Activated naive CD8-positive, alpha-beta T cell treated with anti-CD3 and anti-CD28 coated beads, Interleukin-2, amount 50 U/mL, for 24 hours (primary cell): ENCODE data around the gene SPO11.

ENCODE experiments used
- ATAC-seq: fragments of 150-1000 bp; cut with Tn5 transposase; one replicate; pipeline ENCODE4 v1.10.0; 2021
- DNase-seq: peaks from one replicate; pipeline ENCODE4 v3.0.0; 2021
- H3K27ac Mint-ChIP-seq: one replicate; pipeline ENCODE4 v1.8.0; 2021; ENCODE audit warnings: mild to moderate bottlenecking, mixed read lengths
- H3K27me3 Mint-ChIP-seq: one replicate; pipeline ENCODE4 v1.8.0; 2021; ENCODE audit warnings: mixed read lengths
- H3K36me3 Mint-ChIP-seq: one replicate; pipeline ENCODE4 v1.8.0; 2021; ENCODE audit warnings: low read depth, mixed read lengths
- H3K4me1 Mint-ChIP-seq: one replicate; pipeline ENCODE4 v1.8.0; 2021; ENCODE audit warnings: mixed read lengths
- H3K4me3 Mint-ChIP-seq: one replicate; pipeline ENCODE4 v1.8.0; 2021; ENCODE audit warnings: mild to moderate bottlenecking, moderate library complexity, mixed read lengths
- H3K9me3 Mint-ChIP-seq: one replicate; pipeline ENCODE4 v1.8.0; 2021; ENCODE audit warnings: mixed read lengths

Gene SPO11

GRCh38 chr20:57329608-57330221, at the start of gene SPO11:
Gene SPO11 (plus strand): TSS chr20:57329803. CDS start chr20:57329868, 65 bp downstream.
- H3K4me1 Mint-ChIP-seq, result no peaks in the 10 kb centered on the region
- no peaks in the 10 kb centered on the region for H3K36me3 Mint-ChIP-seq
- no peak for ATAC-seq
- no peak within 1 kb of the TSS for H3K4me3 Mint-ChIP-seq
- DNase-seq, result no peak
- no peaks in the 10 kb centered on the region for H3K9me3 Mint-ChIP-seq
- H3K27ac Mint-ChIP-seq, result no peak within 1 kb of the TSS
- H3K27me3 Mint-ChIP-seq, result peaks cover 29% of the 10 kb centered on the region

- Mint-ChIP-seq H3K36me3 (no peaks in the 10 kb centered on the region), H3K4me1 (peaks cover 2% of the 10 kb centered on the region), H3K4me3 (no peak overlapping the region), H3K9me3 (no peaks in the 10 kb centered on the region), H3K27ac (no peak overlapping the region), H3K27me3 (peaks cover 22% of the 10 kb centered on the region)
- ATAC-seq (no peak), DNase-seq (no peak)
Observed at GRCh38 chr20:57280221-57280620, 49.4 kb upstream of the SPO11 start.

- Mint-ChIP-seq H3K4me1 (peaks cover 2% of the 10 kb centered on the region), H3K4me3 (no peak overlapping the region), H3K9me3 (no peaks in the 10 kb centered on the region), H3K36me3 (no peaks in the 10 kb centered on the region), H3K27ac (no peak overlapping the region), H3K27me3 (peaks cover 31% of the 10 kb centered on the region)
- DNase-seq (no peak), ATAC-seq (no peak)
Observed at GRCh38 chr20:57281900-57282299, 47.7 kb upstream of the SPO11 start.

DNA sequence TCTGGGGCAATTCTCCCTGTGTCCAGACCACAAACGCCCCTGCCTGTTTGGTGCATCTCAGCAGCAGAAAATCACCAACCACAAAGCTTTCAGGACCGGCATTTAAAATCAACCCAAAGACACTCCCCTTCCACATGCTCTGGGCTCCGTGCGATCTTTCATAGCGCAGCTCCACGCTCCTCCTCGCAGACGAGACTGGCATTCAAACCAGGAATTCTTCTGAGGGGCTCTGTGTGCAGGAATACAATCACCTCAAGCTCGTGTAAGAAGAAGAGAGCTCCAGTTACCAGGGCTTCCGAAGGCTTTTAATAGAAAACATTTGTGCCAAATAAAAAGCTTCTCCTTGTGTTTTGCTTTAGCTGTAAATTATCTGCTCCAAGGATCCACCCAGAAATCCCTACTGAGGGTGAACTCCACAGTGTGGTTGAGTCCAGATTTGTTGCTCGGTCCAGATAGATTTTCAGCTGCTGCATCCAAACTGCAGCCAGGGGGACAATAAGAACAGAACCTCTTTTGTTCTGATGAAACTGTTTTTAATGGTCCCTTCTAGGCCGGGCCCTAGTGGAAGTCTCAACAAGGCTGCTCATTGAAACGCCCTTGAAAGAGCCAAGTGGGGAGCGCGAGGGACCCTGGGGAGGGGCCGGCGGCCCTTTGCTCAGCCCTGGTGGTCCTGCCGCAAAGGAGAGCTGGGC, 46.8 kb upstream of the SPO11 start:
- peaks cover 2% of the 10 kb centered on the region for H3K4me1 Mint-ChIP-seq
- H3K27me3 Mint-ChIP-seq, result peaks cover 40% of the 10 kb centered on the region
- no peaks in the 10 kb centered on the region for H3K9me3 Mint-ChIP-seq
- DNase-seq (no peak), ATAC-seq (no peak)
- no peaks in the 10 kb centered on the region for H3K36me3 Mint-ChIP-seq
- no peak overlapping the region for H3K27ac Mint-ChIP-seq
- H3K4me3 Mint-ChIP-seq, result no peak overlapping the region

DNA sequence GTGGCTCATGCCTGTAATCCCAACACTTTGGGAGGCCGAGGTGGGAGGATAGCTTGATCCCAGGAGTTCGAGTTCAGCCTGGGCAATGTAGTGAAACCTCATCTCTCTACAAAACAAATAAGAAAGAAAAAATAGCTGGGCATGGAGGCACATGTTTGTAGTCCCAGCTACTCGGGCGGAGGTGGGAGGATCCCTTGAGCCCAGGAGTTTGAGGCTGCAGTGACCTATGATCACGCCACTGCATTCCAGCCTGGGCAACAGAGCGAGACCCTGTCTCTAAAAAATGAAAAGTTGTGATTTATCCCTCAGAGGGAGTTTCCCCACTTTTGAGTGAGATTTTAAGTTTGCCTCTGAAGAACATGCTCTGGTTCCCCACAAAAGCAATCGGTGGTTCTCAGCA, 45.7 kb upstream of the SPO11 start:
- H3K4me1 Mint-ChIP-seq, result peaks cover 2% of the 10 kb centered on the region
- H3K27me3 Mint-ChIP-seq, result peaks cover 49% of the 10 kb centered on the region

GRCh38 chr20:57287007-57287880, 42.4 kb upstream of the SPO11 start:
- DNase-seq, result no peak
- H3K27me3 Mint-ChIP-seq, result peaks cover 52% of the 10 kb centered on the region

More for the DNA sequence above, 45.7 kb upstream of the SPO11 start:
- H3K4me3 Mint-ChIP-seq, result no peak overlapping the region
- H3K9me3 Mint-ChIP-seq, result no peaks in the 10 kb centered on the region
- no peak for DNase-seq
- H3K27ac Mint-ChIP-seq, result no peak overlapping the region
- H3K36me3 Mint-ChIP-seq, result no peaks in the 10 kb centered on the region
- ATAC-seq, result no peak

GRCh38 chr20:57287901-57288300, 41.7 kb upstream of the SPO11 start:
- Mint-ChIP-seq H3K36me3 (no peaks in the 10 kb centered on the region), H3K4me1 (peaks cover 2% of the 10 kb centered on the region), H3K9me3 (no peaks in the 10 kb centered on the region), H3K4me3 (no peak overlapping the region), H3K27me3 (peaks cover 49% of the 10 kb centered on the region), H3K27ac (peak overlapping the region; percentile 36)
- no peak for DNase-seq
- no peak for ATAC-seq

More at GRCh38 chr20:57287007-57287880, 42.4 kb upstream of the SPO11 start:
- no peaks in the 10 kb centered on the region for H3K36me3 Mint-ChIP-seq
- H3K27ac Mint-ChIP-seq, result no peak overlapping the region
- no peak for ATAC-seq
- H3K9me3 Mint-ChIP-seq, result no peaks in the 10 kb centered on the region
- peaks cover 2% of the 10 kb centered on the region for H3K4me1 Mint-ChIP-seq
- H3K4me3 Mint-ChIP-seq, result no peak overlapping the region

DNA sequence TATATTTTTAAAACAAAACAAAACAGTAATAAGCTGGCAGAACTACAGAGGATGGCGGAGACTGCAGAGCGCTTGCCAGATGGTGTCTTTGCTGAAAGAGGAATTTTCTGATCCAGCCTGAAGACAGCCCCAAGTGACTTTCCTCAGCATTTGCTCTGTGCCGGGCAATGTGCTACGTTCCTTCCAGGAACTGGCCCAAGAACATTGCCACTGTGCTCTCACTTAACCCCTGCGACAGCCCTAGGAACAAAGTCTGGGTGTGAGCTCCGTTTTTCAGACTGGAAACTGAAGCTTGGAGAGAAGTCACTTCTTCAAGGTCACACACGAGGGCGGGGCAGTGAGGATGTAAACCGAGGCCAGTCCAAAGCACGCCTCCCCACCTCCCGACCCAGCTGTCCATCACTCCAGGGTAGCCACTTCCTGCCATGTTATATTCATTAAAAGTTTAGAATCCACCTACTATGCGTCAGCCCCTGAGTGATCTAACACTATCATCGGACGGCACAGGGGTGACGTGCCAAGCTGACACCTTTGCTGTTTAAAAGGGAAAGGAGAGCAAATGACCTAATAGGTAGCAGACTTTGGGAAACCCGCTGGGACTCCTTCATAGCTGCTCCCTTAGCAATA, 40.8 kb upstream of the SPO11 start:
- peaks cover 44% of the 10 kb centered on the region for H3K27me3 Mint-ChIP-seq
- H3K4me3 Mint-ChIP-seq, result no peak overlapping the region
- ATAC-seq (no peak), DNase-seq (no peak)
- H3K27ac Mint-ChIP-seq, result no peak overlapping the region
- peaks cover 2% of the 10 kb centered on the region for H3K4me1 Mint-ChIP-seq
- no peaks in the 10 kb centered on the region for H3K36me3 Mint-ChIP-seq
- H3K9me3 Mint-ChIP-seq, result no peaks in the 10 kb centered on the region

- Mint-ChIP-seq H3K4me3 (no peak overlapping the region), H3K4me1 (no peaks in the 10 kb centered on the region), H3K36me3 (no peaks in the 10 kb centered on the region), H3K9me3 (no peaks in the 10 kb centered on the region), H3K27me3 (peaks cover 43% of the 10 kb centered on the region), H3K27ac (no peak overlapping the region)
- ATAC-seq (no peak), DNase-seq (no peak)
Observed at GRCh38 chr20:57289391-57290177, 40.0 kb upstream of the SPO11 start.

GRCh38 chr20:57290178-57290484, 39.5 kb upstream of the SPO11 start:
- Mint-ChIP-seq H3K27ac (no peak overlapping the region), H3K4me1 (no peaks in the 10 kb centered on the region), H3K9me3 (no peaks in the 10 kb centered on the region), H3K36me3 (no peaks in the 10 kb centered on the region), H3K4me3 (no peak overlapping the region), H3K27me3 (peaks cover 43% of the 10 kb centered on the region)
- no peak for ATAC-seq
- DNase-seq, result no peak

- Mint-ChIP-seq H3K27ac (no peak overlapping the region), H3K27me3 (peaks cover 43% of the 10 kb centered on the region), H3K4me1 (no peaks in the 10 kb centered on the region), H3K4me3 (no peak overlapping the region), H3K9me3 (no peaks in the 10 kb centered on the region), H3K36me3 (no peaks in the 10 kb centered on the region)
- ATAC-seq (no peak), DNase-seq (no peak)
Observed at GRCh38 chr20:57291003-57291402, 38.6 kb upstream of the SPO11 start.

DNA sequence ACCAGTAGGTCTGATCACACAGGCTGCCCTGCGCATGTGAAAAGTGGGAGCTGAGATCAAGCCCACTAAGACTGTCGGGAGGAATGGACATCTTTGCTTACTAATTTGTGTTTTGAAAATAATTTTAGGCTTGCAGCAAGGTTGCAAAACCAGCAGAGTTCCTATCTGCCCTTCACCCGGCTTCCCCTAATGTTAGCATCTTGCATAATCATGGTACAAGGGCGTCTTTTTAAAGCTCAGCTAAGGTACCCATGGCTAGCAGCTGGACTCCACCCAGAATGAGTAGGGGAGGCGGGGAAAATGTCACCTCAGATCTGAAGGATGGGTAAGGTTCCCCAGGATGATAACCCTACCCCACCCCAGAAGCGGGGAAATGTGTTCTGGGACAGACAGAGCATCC, 37.9 kb upstream of the SPO11 start:
- peaks cover 36% of the 10 kb centered on the region for H3K27me3 Mint-ChIP-seq
- H3K9me3 Mint-ChIP-seq, result no peaks in the 10 kb centered on the region
- no peak overlapping the region for H3K4me3 Mint-ChIP-seq
- no peak overlapping the region for H3K27ac Mint-ChIP-seq
- no peaks in the 10 kb centered on the region for H3K36me3 Mint-ChIP-seq
- DNase-seq (no peak), ATAC-seq (no peak)
- no peaks in the 10 kb centered on the region for H3K4me1 Mint-ChIP-seq

GRCh38 chr20:57292611-57293010, 37.0 kb upstream of the SPO11 start:
- H3K4me3 Mint-ChIP-seq, result no peak overlapping the region
- no peak for DNase-seq
- peaks cover 27% of the 10 kb centered on the region for H3K27me3 Mint-ChIP-seq

DNA sequence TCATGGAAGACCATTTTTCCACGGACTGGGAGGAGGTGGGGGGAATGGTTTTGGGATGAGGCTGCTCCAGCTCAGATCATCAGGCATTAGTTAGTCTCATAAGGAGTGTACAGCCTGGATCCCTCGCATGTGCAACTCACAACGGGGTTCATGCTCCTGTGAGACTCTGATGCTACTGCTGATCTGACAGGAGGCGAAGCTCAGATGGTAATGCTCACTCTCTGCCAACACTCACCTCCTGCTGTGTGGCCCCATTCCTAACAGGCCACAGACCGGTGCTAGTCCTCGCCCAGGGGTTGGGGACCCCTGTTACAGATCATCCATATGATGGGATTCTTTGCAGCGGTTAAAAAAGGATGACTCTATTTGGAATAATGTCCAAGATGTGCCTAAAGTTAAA, 35.6 kb upstream of the SPO11 start:
- H3K36me3 Mint-ChIP-seq, result no peaks in the 10 kb centered on the region
- H3K27me3 Mint-ChIP-seq, result peaks cover 18% of the 10 kb centered on the region
- no peak overlapping the region for H3K27ac Mint-ChIP-seq
- DNase-seq, result no peak
- ATAC-seq, result no peak
- H3K9me3 Mint-ChIP-seq, result no peaks in the 10 kb centered on the region
- H3K4me3 Mint-ChIP-seq, result no peak overlapping the region
- H3K4me1 Mint-ChIP-seq, result no peaks in the 10 kb centered on the region

More at GRCh38 chr20:57292611-57293010, 37.0 kb upstream of the SPO11 start:
- Mint-ChIP-seq H3K36me3 (no peaks in the 10 kb centered on the region), H3K9me3 (no peaks in the 10 kb centered on the region), H3K27ac (no peak overlapping the region), H3K4me1 (no peaks in the 10 kb centered on the region)
- ATAC-seq, result no peak
